Measurements from ENCODE around the gene BDKRB2.

BDKRB2 gene

DNA sequence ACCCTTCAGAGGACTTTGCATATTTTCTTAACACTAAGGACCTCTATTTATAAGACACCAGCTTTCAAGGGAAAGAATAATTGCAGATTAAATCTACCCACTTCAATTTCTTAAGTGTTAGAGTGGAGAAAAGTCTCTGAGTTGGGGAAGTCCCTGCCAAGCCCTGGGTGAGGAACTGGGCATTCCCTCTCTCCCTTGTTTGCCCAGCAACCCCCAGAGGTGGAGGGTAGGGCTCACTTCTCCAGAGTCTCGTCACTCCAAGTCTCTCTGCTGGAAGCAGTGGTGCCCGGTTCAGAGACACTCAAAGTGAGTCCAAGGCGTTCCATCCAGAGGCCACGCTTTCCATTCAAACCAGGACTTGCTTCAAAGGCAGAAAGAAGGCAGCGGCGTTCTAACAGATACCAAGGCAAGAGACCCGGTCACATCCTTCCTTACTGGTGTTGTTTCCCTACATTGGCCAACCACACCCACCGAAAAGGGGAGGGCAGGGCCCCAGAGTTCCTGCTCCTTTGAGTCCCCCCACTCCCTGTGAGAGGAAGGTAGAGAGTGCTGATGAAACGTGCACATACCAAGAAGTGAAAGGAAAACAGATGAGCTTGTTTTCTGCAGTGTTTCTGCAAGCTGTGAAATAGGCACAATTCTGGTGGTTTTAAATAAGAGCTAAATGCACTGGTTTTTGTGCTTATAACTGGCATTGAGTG lies 6.1 kb upstream of the BDKRB2 start:
- DNase-seq, result no peak

GRCh38 chr14:96201157-96201556 lies 3.5 kb upstream of the BDKRB2 start:
- DNase-seq, result no peak

DNA sequence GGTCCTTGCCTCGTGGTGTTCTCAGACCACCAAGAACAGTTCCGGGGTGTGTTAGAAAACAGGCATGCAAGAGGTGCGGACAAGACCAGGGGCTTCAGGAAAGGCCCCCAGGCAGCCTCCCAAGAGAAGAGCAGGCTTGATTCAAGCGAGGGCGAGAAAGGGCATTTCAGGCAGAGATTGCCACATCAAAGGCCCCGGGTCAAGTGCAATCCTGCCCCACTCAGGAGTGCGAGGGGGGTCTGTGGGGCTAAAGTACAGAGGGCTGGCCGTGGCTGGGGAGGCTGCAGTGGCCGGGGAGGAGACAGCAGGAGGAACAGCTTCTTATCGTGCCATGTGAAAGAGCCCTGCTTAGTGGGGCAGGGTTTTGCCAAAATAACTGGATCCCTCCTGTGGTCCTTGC lies 2.7 kb upstream of the BDKRB2 start:
- no peak for DNase-seq

GRCh38 chr14:96202441-96203094 lies 2.1 kb upstream of the BDKRB2 start:
- DNase-seq, result no peak

GRCh38 chr14:96203116-96203515 lies 1.5 kb upstream of the BDKRB2 start:
- no peak for DNase-seq

GRCh38 chr14:96203635-96204034 lies 1.0 kb upstream of the BDKRB2 start:
- DNase-seq, result no peak

DNA sequence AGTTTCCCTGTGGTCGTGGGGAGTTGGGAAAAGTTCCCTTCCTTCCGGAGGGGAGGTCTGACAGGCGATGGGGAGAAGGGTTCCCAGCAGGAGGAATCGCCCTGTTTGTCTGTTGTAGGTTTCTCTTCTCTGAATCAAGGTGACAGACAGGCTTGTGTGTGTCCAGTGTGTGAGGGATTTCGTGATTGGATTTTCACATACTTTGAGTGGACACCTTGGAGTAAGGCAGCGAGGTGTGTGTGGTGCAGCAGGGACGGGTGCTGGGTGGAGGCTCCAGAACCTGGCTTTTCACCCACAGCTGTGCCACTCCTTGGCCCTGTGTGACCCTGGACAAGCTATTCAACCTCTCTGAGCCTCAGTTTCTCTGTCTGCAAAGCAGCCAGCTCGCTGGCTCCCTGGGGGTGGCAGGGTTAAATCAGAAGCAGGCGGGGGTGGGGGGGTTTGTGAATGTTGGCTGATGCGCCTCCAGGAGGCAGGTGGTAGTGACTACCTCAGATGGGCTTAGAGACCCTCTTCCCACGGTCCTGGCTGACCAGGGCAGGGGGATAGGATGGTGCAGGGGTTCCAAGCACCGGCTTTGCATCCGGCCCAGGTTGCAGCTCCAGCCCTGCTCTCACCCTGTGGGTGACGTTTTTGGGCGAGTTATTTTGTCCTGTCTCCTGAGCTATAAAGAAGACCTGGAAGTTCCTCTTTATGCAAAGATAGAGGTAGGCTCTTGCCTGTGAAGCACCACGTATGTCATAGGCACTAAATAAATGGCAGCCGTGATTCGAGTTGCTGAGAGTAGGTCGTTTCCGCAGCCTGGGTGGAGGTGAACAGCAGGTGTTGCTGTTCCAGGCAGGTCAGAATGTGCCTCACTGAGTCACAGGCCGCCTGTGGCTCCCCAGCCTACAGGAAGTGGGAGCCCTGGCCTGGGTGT lies 679 bp downstream of the BDKRB2 start:
- no peak for DNase-seq

DNA sequence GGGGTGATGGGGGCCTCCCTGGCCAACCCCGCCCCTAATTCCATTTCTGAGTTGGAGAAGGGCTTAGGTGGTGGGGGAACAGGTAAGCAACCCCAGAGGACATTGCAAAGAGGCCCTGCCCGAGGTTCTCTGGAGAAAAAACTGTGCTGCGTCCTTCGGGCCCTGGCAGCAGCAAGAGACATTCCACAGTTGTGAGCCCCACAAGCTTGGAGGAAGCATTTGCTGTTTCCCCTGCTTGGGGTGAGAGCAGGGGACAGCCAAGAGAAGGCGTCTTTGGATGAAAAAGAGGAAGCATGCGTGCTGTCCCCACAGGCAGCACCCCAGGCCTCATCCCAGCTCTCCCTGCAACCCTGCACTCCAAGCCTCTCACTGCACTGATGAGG lies 1.3 kb downstream of the BDKRB2 start:
- no peak for DNase-seq

DNA sequence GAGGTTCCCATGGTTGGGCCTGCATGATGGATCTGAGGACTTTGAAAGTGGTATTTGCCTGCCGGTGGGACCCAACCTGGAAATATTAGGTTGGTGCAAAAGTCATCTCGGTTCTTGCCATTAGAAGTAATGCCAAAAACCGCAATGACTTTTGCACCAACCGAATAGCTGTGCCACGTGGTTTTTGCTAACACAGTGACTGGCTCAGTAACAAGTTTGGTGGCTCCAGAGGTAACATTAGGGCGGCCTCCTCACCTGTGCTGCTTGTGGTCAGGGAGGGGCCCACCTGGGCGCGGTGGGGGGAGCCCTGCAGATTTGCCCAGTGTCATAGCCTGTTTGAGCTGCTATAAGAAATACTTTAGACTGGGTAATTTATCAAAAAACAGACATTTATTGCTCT lies 1.8 kb downstream of the BDKRB2 start:
- no peak for DNase-seq

DNA sequence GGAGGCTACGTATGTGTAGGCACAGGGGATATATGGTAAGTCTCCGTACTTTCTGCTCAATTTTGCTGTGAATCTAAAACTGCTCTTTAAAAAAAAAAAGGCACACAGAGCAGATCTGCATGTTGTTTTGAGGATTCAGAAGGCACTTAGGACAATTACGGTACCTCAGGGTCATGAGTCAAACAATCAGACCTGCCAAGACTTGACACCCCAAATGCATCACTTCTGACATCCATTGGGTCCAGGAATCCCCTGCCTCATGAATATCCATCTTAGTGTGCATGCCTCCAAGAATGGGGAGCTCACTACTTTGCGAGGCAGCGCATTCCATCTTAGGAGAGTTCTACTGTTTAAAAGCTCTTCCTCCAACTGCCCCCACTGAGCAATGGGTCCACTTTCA lies 3.0 kb downstream of the BDKRB2 start:
- no peak for DNase-seq

DNA sequence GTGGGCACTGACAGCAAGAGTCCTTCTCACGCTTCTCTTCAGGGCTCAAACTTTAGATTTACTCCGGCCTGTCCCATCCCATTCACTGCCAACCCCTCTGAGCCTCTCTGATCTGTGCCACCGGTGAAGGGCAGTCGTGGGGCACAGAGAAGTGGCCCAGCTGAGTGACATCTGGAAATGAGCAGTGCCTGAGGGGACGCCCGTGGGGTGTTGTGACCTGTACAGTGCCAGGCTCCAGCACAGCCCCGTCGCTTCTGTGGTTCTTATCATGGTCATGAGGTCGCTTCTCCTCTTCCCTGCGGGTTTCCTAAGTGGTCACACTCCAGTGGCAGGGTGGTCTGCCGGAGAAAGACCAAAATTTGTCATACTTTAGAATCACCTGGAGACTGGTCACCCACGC lies 4.1 kb downstream of the BDKRB2 start:
- DNase-seq, result no peak

DNA sequence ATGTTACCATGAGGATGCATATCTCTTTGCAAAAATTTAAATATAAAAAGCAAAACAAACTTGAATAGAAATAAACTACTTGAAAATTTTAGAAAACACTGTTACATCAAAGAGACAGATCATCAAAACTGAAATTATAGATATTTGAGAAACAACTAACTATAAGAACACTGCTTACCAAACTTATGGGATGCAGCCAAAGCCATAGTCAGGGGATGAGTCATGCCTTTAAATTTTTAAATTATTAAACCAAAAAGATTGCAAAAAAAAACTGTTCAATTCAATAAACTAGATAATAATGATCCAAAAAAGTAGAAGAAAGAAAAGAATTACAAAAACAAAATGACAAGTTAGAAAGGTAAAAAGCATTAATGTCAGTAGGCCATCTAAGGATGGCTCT lies 7.5 kb downstream of the BDKRB2 start:
- DNase-seq, result no peak

DNA sequence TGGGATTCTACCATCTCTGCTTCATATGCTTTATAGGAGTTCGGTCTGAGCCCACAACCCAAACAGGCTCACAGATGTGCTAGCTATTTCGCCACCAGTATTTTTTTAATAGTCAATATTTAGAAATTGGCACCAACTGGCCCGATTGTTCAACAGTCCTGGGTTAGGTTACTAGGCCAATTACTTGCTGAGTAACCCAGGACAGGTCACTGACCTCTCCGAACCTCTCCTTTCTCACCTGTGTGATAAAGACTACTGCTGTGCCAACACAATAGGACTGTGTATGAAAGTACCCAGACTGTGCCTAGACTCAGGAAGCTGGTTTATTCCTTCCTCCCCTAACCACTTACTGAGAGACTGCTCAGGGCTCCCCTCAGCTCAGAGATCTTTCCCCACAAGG lies 8.3 kb downstream of the BDKRB2 start:
- DNase-seq, result no peak

DNA sequence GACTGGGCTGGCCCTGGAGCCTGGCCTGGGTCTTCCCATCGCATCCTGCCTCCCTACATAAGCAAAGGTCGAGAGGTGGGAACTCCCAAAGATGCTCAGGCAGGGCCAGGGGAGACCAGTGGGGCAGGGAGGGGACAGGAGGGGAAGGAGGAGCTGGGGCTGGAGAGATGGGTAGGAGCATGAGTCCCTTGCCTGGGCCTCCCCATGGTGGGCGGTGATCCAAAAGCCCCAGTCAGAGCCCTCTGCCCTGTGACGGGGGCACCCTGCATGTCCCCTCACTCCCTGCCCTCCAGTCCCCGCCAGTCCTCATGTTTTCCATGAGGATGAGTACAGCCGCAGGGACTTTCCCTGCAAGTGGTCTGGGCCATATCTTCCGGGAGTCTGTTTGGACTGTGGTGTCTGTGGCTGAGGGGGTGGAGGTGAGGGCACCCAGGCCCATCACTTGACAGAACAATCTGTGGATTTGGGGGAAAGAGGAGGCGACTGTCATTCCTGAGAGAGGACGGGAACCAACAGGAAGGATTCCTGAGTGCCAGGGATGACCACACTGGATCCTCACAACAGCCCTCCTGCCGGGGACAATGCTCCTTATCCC lies 9.3 kb downstream of the BDKRB2 start:
- DNase-seq, result no peak

DNA sequence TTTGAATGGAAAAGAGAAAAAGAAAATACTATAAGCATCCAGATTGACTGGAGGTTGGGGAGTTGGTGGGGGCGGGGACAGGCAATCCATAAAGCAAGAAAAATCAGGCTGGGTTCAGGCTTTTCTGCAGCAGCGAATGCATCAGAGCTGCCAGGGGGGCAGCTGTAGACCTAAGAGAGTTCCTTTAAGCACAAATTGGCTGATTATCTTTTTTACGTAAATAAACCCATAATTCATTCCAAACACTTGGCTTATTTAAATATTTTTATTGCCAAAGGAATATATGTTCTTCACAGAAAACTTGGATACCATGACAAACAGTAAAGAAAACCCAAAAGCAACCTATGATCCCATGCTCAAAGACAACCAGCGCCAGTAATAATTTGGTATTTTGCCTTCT lies 10.2 kb downstream of the BDKRB2 start:
- DNase-seq, result no peak

DNA sequence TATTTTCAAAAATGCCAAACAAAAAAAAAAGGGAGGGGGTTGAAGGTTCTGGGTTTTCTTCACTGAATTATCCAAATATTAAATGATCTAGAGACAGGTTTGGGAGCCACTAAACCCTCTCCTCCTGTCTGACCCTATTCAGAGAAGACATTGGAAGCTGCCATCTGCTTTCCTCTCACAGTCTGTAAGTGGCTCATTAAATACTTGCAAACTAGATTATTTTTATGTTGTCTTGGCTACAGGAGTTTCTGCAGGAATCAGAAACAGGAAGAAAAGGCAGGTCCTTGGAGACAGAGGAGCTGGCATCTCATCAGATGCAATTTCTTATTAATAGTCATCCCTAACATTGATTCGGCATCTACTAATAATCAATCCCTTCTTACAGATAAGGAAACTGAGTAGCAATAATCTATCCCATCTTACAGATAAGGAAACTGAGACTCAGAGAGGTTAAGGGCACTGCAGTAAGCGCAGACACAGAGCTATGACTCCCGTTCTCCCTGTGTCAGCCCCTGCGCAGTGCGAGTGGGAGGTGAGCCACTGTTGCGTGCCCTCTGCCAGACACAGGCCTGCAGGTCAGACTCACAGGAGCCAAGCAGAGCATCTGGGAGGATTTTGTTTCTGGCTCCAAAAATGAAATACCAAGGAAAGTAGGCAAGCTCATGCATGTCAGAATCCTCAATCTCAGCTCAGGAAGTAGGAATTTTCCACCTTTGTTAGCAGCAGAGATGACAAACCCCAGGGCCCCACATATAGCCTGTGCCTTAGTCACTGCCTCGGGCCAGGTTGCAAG lies 11.0 kb downstream of the BDKRB2 start:
- no peak for DNase-seq

DNA sequence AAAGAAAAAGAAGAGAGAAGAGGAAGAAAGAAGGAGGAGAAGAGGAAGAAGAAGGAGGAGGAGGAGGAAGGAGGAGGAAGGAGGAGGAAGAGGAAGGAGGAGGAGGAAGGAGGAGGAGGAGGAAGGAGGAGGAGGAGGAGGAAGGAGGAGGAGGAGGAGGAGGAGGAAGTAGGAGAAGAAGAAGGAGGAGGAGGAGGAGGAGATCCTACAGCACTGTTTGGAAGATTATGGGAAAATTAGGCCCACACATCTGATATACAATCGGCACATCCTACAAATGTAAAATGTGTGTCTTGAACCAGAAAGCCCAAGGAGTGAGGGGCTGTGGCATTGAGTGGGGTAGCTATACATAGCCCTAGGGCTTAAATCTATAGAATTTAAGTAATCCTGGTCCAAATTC lies 12.0 kb downstream of the BDKRB2 start:
- DNase-seq, result no peak

DNA sequence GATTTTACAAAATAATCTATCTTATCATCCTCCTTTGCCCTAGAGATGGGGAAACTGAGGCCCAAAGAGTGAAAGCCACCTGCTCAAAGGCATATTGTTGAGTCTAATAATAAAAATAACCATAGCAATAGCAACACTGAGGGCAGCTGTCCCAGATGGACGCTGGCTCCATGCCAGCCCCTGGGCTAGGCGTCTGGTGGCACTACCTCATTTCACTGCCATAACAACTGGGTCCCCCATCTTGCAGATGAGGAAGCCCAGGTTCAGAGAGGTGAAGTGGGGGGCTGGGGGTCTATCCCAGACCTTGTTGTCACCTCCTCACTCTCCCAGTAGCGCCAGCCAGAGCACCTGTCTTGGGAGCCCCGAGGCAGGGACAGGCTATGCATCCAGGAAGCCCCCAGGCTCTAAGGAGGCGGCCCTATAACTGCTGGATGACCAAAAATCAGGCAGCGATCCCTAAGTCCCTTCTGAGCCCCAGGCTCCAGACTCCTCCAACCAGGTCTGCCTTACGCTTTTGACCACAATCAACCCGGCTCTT lies 12.8 kb downstream of the BDKRB2 start:
- no peak for DNase-seq

DNA sequence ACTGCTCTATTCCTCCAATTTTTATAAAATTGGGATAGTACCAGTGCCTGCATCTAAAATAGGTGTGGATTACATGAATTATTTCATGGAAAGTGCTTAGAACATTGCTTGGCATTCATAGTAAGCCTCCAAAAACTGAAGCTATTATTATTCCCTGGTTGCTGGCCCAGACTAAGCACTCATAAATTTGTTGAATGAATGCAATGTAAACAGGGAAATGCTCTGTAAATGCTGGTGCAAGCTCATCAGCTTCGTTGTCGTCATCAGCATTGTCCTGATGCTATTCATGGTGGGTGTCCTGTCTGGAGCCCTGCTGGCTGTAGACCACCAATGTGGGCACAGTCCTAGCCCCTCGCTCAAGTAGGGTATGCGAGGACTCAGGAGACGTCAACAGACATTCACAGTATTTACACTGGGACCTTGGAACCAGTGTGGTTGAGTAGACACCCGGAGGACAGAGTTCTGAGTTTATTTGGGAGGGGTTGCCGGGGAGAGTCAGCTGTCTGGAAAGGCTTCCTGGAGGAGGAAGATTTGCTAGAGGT lies 16.5 kb downstream of the BDKRB2 start:
- DNase-seq, result no peak

DNA sequence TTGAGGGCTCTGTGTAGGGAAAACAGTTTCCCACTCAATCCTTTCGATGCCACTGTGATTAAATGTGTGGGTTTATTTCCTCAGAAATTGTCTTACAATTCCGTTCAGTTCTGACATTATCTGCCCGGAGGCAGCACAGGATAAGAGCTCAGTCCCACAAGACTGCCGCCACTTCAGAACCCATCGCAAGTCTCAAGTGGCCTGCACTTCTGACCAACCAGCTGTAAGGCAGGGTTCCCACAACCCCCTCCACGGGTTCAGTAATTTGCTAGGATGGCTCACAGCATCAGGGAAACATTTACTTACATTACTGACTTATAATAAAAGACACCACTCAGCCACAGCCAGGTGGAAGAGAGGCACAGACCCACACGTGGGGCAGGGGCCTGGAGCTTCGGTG lies 17.2 kb downstream of the BDKRB2 start:
- no peak for DNase-seq

DNA sequence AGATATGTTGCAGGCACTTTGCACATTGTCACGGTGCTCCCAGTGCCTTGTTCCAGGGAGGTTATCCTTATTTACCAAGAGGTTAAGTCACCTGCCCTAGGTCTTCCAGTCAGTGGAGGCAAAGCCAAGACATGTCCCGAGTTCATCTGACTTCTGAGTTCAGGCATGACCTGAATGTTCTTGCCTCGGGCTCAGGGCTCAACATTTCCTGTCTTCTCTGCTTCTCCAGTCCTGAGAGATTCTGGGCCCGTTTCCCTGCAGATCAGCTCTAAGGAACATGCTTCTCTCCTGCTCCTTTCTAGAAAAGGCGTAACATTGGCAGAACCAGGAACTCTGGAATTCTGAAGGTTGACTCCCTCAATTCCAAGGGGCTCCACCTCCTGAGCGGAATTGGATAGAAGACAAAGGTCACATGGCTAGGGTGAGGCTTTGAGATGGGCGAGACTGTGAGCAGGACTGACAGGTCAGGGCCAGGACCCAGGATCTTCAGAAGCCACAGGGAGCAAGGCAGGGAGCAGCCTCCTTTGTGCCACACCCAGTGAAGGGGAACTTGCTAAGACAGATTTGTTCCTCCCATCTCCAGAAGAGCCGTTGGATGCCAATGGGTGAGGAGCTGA lies 19.9 kb downstream of the BDKRB2 start:
- DNase-seq, result no peak

DNA sequence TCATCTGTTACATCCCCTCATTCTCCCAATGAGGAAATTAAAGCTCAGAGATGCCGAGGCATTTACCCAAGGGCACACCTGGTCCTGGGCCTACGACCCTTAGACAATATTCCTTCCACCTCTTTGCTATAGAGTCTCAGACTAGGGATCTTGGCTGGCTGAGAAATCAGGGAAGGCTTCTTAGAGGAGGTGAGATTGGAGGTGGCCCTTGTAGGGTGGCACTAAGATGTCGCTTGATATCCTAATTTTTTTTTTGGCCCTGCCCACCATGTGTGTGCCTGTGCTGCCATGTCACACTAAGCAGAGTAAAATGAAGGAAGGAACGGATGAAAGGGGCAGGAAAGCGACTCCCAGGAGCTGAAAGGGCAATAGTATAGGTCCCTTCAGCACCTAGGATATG lies 20.6 kb downstream of the BDKRB2 start:
- no peak for DNase-seq
